CD4-positive, alpha-beta memory T cell (primary cell): ENCODE data around the gene C3. TPM values are rescaled to one million over a fixed set of nuclear protein-coding genes. Genes with fewer than 3 reads are reported as not detected.
A peak's percentile ranks its signal among the peaks of the same experiment; 100 is the strongest.
"Not testable (repeated sequence)": the region's sequence is repeated elsewhere in the genome, so short reads cannot be mapped to it uniquely, and the experiment has no call there.

ENCODE experiments used
- CTCF ChIA-PET: fragments of 350-600 bp; sonication (Branson Sonifier 250); formaldehyde crosslinking; loops from one replicate; lab custom pipeline; 2021; ENCODE audit warnings: inconsistent platforms; ENCODE audit not compliant: partially characterized antibody; lab: Charles Lee
- POLR2A ChIA-PET: fragments of 350-600 bp; sonication (Branson Sonifier 250); formaldehyde crosslinking; loops from one replicate; lab custom pipeline; 2021; ENCODE audit not compliant: partially characterized antibody; lab: Charles Lee
- DNase-seq, 5 donors: peaks; one replicate each; pipeline versions ENCODE4 v3.0.0 to v3.0.0-alpha.2; 2020 to 2022; ENCODE audit warnings: mixed read lengths in 1 of 5
- H3K27ac ChIP-seq: one replicate; pipeline ENCODE4 v1.7.0; 2013; ENCODE audit warnings: low read depth, low read length
- H3K27me3 ChIP-seq: 2 replicates; pipeline ENCODE4 v1.7.0; 2013; ENCODE audit warnings: mild to moderate bottlenecking, low read length, moderate library complexity; ENCODE audit not compliant: insufficient read depth
- H3K36me3 ChIP-seq: 2 replicates; pipeline ENCODE4 v1.7.0; 2013; ENCODE audit warnings: mild to moderate bottlenecking, low read length, moderate library complexity; ENCODE audit not compliant: insufficient read depth
- H3K4me1 ChIP-seq: 2 replicates; pipeline ENCODE4 v1.7.0; 2013; ENCODE audit warnings: mild to moderate bottlenecking, low read length, moderate library complexity; ENCODE audit not compliant: insufficient read depth
- H3K4me3 ChIP-seq, 2 donors: one replicate each; pipeline ENCODE4 v1.7.0; 2013; ENCODE audit warnings: low read length in 2 of 2, mild to moderate bottlenecking in 1 of 2
- H3K9me3 ChIP-seq, 2 donors: one replicate each; pipeline ENCODE4 v1.7.0; 2013; ENCODE audit warnings: low read length in 2 of 2, control low read depth in 1 of 2; ENCODE audit not compliant: control insufficient read depth in 1 of 2
- H3K27ac Mint-ChIP-seq, 7 donors: one replicate each; pipeline ENCODE4 v1.8.0; 2020 to 2021; ENCODE audit warnings: mixed read lengths in 7 of 7, mild to moderate bottlenecking in 6 of 7, inconsistent platforms in 3 of 7, moderate library complexity in 3 of 7
- H3K27me3 Mint-ChIP-seq, 2 donors: one replicate each; pipeline ENCODE4 v1.8.0; 2020 to 2021; ENCODE audit warnings: mixed read lengths in 2 of 2
- H3K36me3 Mint-ChIP-seq, 2 donors: one replicate each; pipeline ENCODE4 v1.8.0; 2020 to 2021; ENCODE audit warnings: mixed read lengths in 2 of 2, inconsistent platforms in 1 of 2, mild to moderate bottlenecking in 1 of 2
- H3K4me1 Mint-ChIP-seq, 4 donors: one replicate each; pipeline ENCODE4 v1.8.0; 2020 to 2021; ENCODE audit warnings: mixed read lengths in 4 of 4, mild to moderate bottlenecking in 1 of 4
- H3K4me3 Mint-ChIP-seq, 8 donors: one replicate each; pipeline ENCODE4 v1.8.0; 2020 to 2021; ENCODE audit warnings: mixed read lengths in 8 of 8, mild to moderate bottlenecking in 7 of 8, moderate library complexity in 6 of 8, inconsistent platforms in 3 of 8
- H3K9me3 Mint-ChIP-seq, 8 donors: one replicate each; pipeline ENCODE4 v1.8.0; 2020 to 2021; ENCODE audit warnings: mixed read lengths in 8 of 8, mild to moderate bottlenecking in 5 of 8, inconsistent platforms in 3 of 8, moderate library complexity in 1 of 8
- intact Hi-C: fragments of 100-400 bp; cut with micrococcal nuclease; formaldehyde crosslinking; loops from one replicate; pipeline ENCODE4 v1.15.1; 2023
- polyA plus RNA-seq, 2 donors: library from polyadenylated mRNA; unstranded; fragments of 300-500 nt; fragmentation: Illumina TruSeq; gene quantifications; one replicate each; pipeline ENCODE4 v1.2.3, GENCODE V29; 2021
- total RNA-seq, 2 experiments: library from RNA; stranded (reverse); gene quantifications; one replicate each; pipeline ENCODE4 v1.2.3, GENCODE V29; 2021

Gene C3
- total and polyA plus RNA-seq, 4 experiments from 2014 or later, result 1.5 to 2.2 TPM; not detected in 2

GRCh38 chr19:6766357-6767080 is 46.1 kb upstream of the C3 start:
- Histone ChIP-seq H3K4me3 (peak overlapping the region; percentile 63 to 80), H3K27ac (peak overlapping the region; percentile 97), H3K9me3 (no peaks in the 10 kb centered on the region), H3K4me1 (peaks cover 50% of the 10 kb centered on the region), H3K36me3 (peaks cover 8% of the 10 kb centered on the region), H3K27me3 (no peaks in the 10 kb centered on the region)
- Mint-ChIP-seq H3K36me3 (peaks cover under 1 to 10% of the 10 kb centered on the region in 2 donors), H3K9me3 (no peaks in the 10 kb centered on the region), H3K4me3 (peak overlapping the region; percentile 91 to 98 (median 94)), H3K4me1 (peaks cover 25 to 58% (median 37%) of the 10 kb centered on the region in 4 donors), H3K27me3 (no peaks in the 10 kb centered on the region), H3K27ac (peak overlapping the region; percentile 89 to 99 (median 96))
- intact Hi-C loops, result loop anchor here (1.0 to 2.0 kb wide), 6 partner anchors 13 to 250 kb away; partner anchors contain the start of gene TRIP10
- ChIA-PET CTCF (interaction anchor here (0.7 to 2.4 kb wide), 4 partner anchors 28 to 97 kb away, joined by 3 to 7 read pairs (median 6); no protein-coding TSS in a partner anchor), POLR2A (interaction anchor here (1.1 to 10.7 kb wide), 10 partner anchors 9 to 124 kb away, joined by 3 to 227 read pairs (median 6); partner anchors contain the start of genes GPR108 and TRIP10)
- DNase-seq, result peak in 1 of 5 donors; percentile 14

GRCh38 chr19:6765738-6766356 is 45.4 kb upstream of the C3 start:
- H3K27me3 Mint-ChIP-seq, result no peaks in the 10 kb centered on the region
- H3K4me3 ChIP-seq, result peak overlapping the region; percentile 63 to 80
- CTCF ChIA-PET, result interaction anchor here (1.3 to 2.4 kb wide), 3 partner anchors 28 to 98 kb away, joined by 5 to 7 read pairs (median 6); no protein-coding TSS in a partner anchor
- H3K36me3 Mint-ChIP-seq, result peaks cover 6 to 16% of the 10 kb centered on the region in 2 donors
- peak overlapping the region; percentile 89 to 99 (median 96) for H3K27ac Mint-ChIP-seq
- DNase-seq, result peak in 3 of 5 donors; percentile 16 to 65 (median 21)
- H3K4me1 Mint-ChIP-seq, result peaks cover 25 to 56% (median 40%) of the 10 kb centered on the region in 4 donors
- peak overlapping the region; percentile 97 for H3K27ac ChIP-seq
- intact Hi-C loops, result loop anchor here (2.0 kb wide), 1 partner anchor 249 kb away; no protein-coding TSS in a partner anchor
- peaks cover 52% of the 10 kb centered on the region for H3K4me1 ChIP-seq
- H3K9me3 Mint-ChIP-seq, result no peaks in the 10 kb centered on the region
- H3K27me3 ChIP-seq, result no peaks in the 10 kb centered on the region
- peaks cover 10% of the 10 kb centered on the region for H3K36me3 ChIP-seq
- H3K4me3 Mint-ChIP-seq, result peak overlapping the region; percentile 91 to 98 (median 94)
- POLR2A ChIA-PET, result interaction anchor here (1.6 to 10.7 kb wide), 3 partner anchors 8 to 35 kb away, joined by 5 to 227 read pairs (median 6); no protein-coding TSS in a partner anchor
- no peaks in the 10 kb centered on the region for H3K9me3 ChIP-seq

- intact Hi-C loops, H3K4me3 Mint-ChIP-seq, H3K27me3 ChIP-seq, DNase-seq, H3K9me3 ChIP-seq, H3K27me3 Mint-ChIP-seq, H3K9me3 Mint-ChIP-seq, H3K4me3 ChIP-seq, H3K27ac ChIP-seq: not testable (repeated sequence)
- H3K4me1 Mint-ChIP-seq, result peaks cover 18 to 33% (median 29%) of the 10 kb centered on the region in 4 donors
- peak overlapping the region in 1 of 7 donors; percentile 8 for H3K27ac Mint-ChIP-seq
- POLR2A ChIA-PET, result interaction anchor here (0.6 to 1.9 kb wide), 2 partner anchors 11 to 1084 kb away, joined by 4 to 7 read pairs; partner anchors contain the start of gene VAV1
- H3K36me3 Mint-ChIP-seq, result peaks cover 18 to 33% of the 10 kb centered on the region in 2 donors
- Histone ChIP-seq H3K4me1 (peaks cover 35% of the 10 kb centered on the region), H3K36me3 (peaks cover 28% of the 10 kb centered on the region)
- CTCF ChIA-PET, result interaction anchor here (0.7 to 1.7 kb wide), 2 partner anchors 10 to 24 kb away, joined by 3 to 6 read pairs; partner anchors contain the start of gene VAV1
Observed at GRCh38 chr19:6762253-6762797, 41.9 kb upstream of the C3 start.

GRCh38 chr19:6761053-6761676 is 40.7 kb upstream of the C3 start:
- peak in 1 of 5 donors; percentile 21 for DNase-seq
- ChIA-PET CTCF (interaction anchor here (0.7 to 1.7 kb wide), 5 partner anchors 23 to 130 kb away, joined by 3 to 6 read pairs (median 4); no protein-coding TSS in a partner anchor), POLR2A (interaction anchor here (0.9 to 2.0 kb wide), 4 partner anchors 9 to 40 kb away, joined by 5 to 11 read pairs (median 7); partner anchors contain the start of genes GPR108 and VAV1)
- Mint-ChIP-seq H3K9me3 (no peaks in the 10 kb centered on the region), H3K4me3 (no peak overlapping the region), H3K36me3 (peaks cover 18 to 29% of the 10 kb centered on the region in 2 donors), H3K27ac (peak overlapping the region in 1 of 7 donors; percentile 29), H3K4me1 (peaks cover 15 to 22% (median 18%) of the 10 kb centered on the region in 4 donors), H3K27me3 (no peaks in the 10 kb centered on the region)
- no peak overlapping the region for H3K27ac ChIP-seq
- no peak overlapping the region for H3K4me3 ChIP-seq
- intact Hi-C loops, result no loop called here
- peaks cover 28% of the 10 kb centered on the region for H3K36me3 ChIP-seq
- H3K27me3 ChIP-seq, result no peaks in the 10 kb centered on the region
- H3K4me1 ChIP-seq, result peaks cover 28% of the 10 kb centered on the region
- H3K9me3 ChIP-seq, result no peaks in the 10 kb centered on the region

GRCh38 chr19:6760606-6761005 is 40.2 kb upstream of the C3 start:
- CTCF ChIA-PET, result interaction anchor here (1.0 to 1.7 kb wide), 3 partner anchors 22 to 103 kb away, joined by 3 to 6 read pairs (median 3); no protein-coding TSS in a partner anchor
- Mint-ChIP-seq H3K9me3 (no peaks in the 10 kb centered on the region), H3K27ac (no peak overlapping the region)

More at GRCh38 chr19:6760606-6761005, 40.2 kb upstream of the C3 start:
- no peaks in the 10 kb centered on the region for H3K27me3 Mint-ChIP-seq
- no peak for DNase-seq
- peaks cover 18 to 29% of the 10 kb centered on the region in 2 donors for H3K36me3 Mint-ChIP-seq
- Histone ChIP-seq H3K27ac (no peak overlapping the region), H3K36me3 (peaks cover 28% of the 10 kb centered on the region), H3K4me1 (peaks cover 23% of the 10 kb centered on the region), H3K4me3 (no peak overlapping the region), H3K27me3 (no peaks in the 10 kb centered on the region), H3K9me3 (no peaks in the 10 kb centered on the region)
- peaks cover 9 to 17% (median 13%) of the 10 kb centered on the region in 4 donors for H3K4me1 Mint-ChIP-seq
- POLR2A ChIA-PET, result interaction anchor here (0.9 to 2.0 kb wide), 4 partner anchors 9 to 40 kb away, joined by 5 to 11 read pairs (median 7); partner anchors contain the start of genes GPR108 and VAV1
- intact Hi-C loops, result no loop called here
- no peak overlapping the region for H3K4me3 Mint-ChIP-seq
